OCI-LY1 (cell line): ENCODE results near the gene ADCY2.

Experiments
- H2AFZ ChIP-seq: fragments of 200-600 bp; sonication (generic), shearing (Covaris generic); 2 replicates; pipeline ENCODE4 v1.6.0; 2014; ENCODE audit warnings: antibody characterized with exemption, mild to moderate bottlenecking, low read length
- H3F3A ChIP-seq: fragments of 200-600 bp; sonication (generic), shearing (Covaris generic); 2 replicates; pipeline ENCODE4 v1.6.0; 2014; ENCODE audit warnings: mild to moderate bottlenecking, antibody characterized with exemption, low read length, moderate library complexity; ENCODE audit not compliant: insufficient read depth
- H3K27ac ChIP-seq: fragments of 200-600 bp; sonication (generic); 2 replicates; pipeline ENCODE4 v1.5.1; 2014; ENCODE audit warnings: low read length, mixed run types, mild to moderate bottlenecking, low read depth; ENCODE audit not compliant: poor library complexity, severe bottlenecking
- H3K27me3 ChIP-seq: fragments of 200-600 bp; sonication (generic); 2 replicates; pipeline ENCODE4 v1.6.0; 2014; ENCODE audit warnings: antibody characterized with exemption, mild to moderate bottlenecking, low read length, moderate library complexity; ENCODE audit not compliant: insufficient read depth
- H3K36me3 ChIP-seq: fragments of 200-600 bp; sonication (generic); 2 replicates; pipeline ENCODE4 v1.6.1; 2014; ENCODE audit warnings: mild to moderate bottlenecking, antibody characterized with exemption, low read length, moderate library complexity, mixed read lengths; ENCODE audit not compliant: insufficient read depth
- H3K4me1 ChIP-seq: fragments of 200-600 bp; sonication (generic); 2 replicates; pipeline ENCODE4 v1.5.1; 2014; ENCODE audit warnings: mild to moderate bottlenecking, low read length, moderate library complexity; ENCODE audit not compliant: insufficient read depth, severe bottlenecking
- H3K4me2 ChIP-seq: fragments of 200-600 bp; sonication (generic), shearing (Covaris generic); 2 replicates; pipeline ENCODE4 v1.6.1; 2014; ENCODE audit warnings: low read length
- H3K4me3 ChIP-seq: fragments of 200-600 bp; sonication (generic); 2 replicates; pipeline ENCODE4 v1.5.1; 2014; ENCODE audit warnings: low read length, low read depth, mild to moderate bottlenecking, mixed read lengths; ENCODE audit not compliant: poor library complexity, severe bottlenecking
- H3K79me2 ChIP-seq: fragments of 200-600 bp; shearing (Covaris generic); 2 replicates; pipeline ENCODE4 v1.6.1; 2016; ENCODE audit warnings: mixed run types, low read length, mixed read lengths; ENCODE audit not compliant: insufficient read depth
- H3K9ac ChIP-seq: fragments of 200-600 bp; sonication (generic), shearing (Covaris generic); 2 replicates; pipeline ENCODE4 v1.6.1; 2014; ENCODE audit warnings: mild to moderate bottlenecking, low read length, mixed read lengths
- H3K9me2 ChIP-seq: fragments of 200-600 bp; sonication (generic), shearing (Covaris generic); 2 replicates; pipeline ENCODE4 v1.6.1; 2014; ENCODE audit warnings: low read depth, mild to moderate bottlenecking, low read length, mixed read lengths
- H3K9me3 ChIP-seq: fragments of 200-600 bp; shearing (Covaris generic); 2 replicates; pipeline ENCODE4 v1.6.1; 2014; ENCODE audit warnings: low read length, mixed read lengths
- H4K20me1 ChIP-seq: fragments of 200-600 bp; sonication (generic), shearing (Covaris generic); 2 replicates; pipeline ENCODE4 v1.6.0; 2016; ENCODE audit warnings: mild to moderate bottlenecking, low read length; ENCODE audit not compliant: insufficient read depth
- CTCF ChIP-seq: fragments of 200-600 bp; sonication (generic), shearing (Covaris generic); IDR thresholded peaks from 2 replicates; pipeline ENCODE4 v1.5.1; 2017; ENCODE audit warnings: mild to moderate bottlenecking, antibody characterized with exemption, low read length, moderate library complexity, mixed read lengths
- EZH2 ChIP-seq: fragments of 200-600 bp; sonication (generic), shearing (Covaris generic); IDR thresholded peaks from 2 replicates; pipeline ENCODE4 v1.8.0; 2017; ENCODE audit warnings: borderline replicate concordance, mixed run types, mild to moderate bottlenecking, antibody characterized with exemption, low read length, moderate library complexity, mixed read lengths

Gene ADCY2

GRCh38 chr5:7825630-7826029 lies 429.7 kb downstream of the ADCY2 start:
- no peak overlapping the region for H2AFZ ChIP-seq
- no peak overlapping the region for H3K9ac ChIP-seq
- H3K36me3 ChIP-seq: no peaks in the 10 kb centered on the region
- H3K4me1 ChIP-seq: no peaks in the 10 kb centered on the region
- no peaks in the 10 kb centered on the region for H3K9me3 ChIP-seq
- TF ChIP-seq CTCF (no peak), EZH2 (no peak)
- H3F3A ChIP-seq: no peaks in the 10 kb centered on the region
- H3K4me2 ChIP-seq: no peak overlapping the region
- H3K79me2 ChIP-seq: no peaks in the 10 kb centered on the region
- no peak overlapping the region for H3K27ac ChIP-seq
- H3K27me3 ChIP-seq: peaks cover 4% of the 10 kb centered on the region; the same call in 1 of the 2 replicates
- no peak overlapping the region for H3K4me3 ChIP-seq
- no peaks in the 10 kb centered on the region for H3K9me2 ChIP-seq
- no peaks in the 10 kb centered on the region for H4K20me1 ChIP-seq

DNA sequence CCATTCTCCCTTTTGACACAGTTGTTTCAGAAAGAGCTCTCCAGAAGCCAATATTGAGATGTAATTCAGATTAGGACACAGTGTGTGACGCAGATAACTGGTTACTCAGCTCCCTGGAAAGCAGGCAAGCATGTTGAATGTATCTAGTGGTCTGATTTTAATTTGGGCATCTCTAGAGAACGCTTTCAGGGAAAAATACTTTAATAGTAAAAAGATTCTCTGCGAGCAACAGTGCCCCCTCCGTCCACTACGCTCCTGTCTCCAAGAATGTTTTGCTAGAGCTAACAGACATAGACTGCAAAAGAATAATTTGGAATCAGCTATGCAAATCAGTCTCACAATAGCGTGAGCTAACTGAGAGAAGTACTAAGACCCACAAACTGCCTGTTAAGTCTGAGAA lies 431.7 kb downstream of the ADCY2 start:
- no peaks in the 10 kb centered on the region for H3K9me3 ChIP-seq
- no peaks in the 10 kb centered on the region for H3K36me3 ChIP-seq
- no peaks in the 10 kb centered on the region for H4K20me1 ChIP-seq
- H3K4me3 ChIP-seq: no peak overlapping the region
- H3K4me2 ChIP-seq: no peak overlapping the region
- no peaks in the 10 kb centered on the region for H3K9me2 ChIP-seq
- no peaks in the 10 kb centered on the region for H3K4me1 ChIP-seq
- H3K9ac ChIP-seq: no peak overlapping the region
- H3K79me2 ChIP-seq: no peaks in the 10 kb centered on the region
- H3K27ac ChIP-seq: no peak overlapping the region
- no peak for TF ChIP-seq EZH2
- TF ChIP-seq CTCF: no peak
- no peaks in the 10 kb centered on the region for H3F3A ChIP-seq
- peaks cover 4% of the 10 kb centered on the region; the same call in 1 of the 2 replicates for H3K27me3 ChIP-seq
- no peak overlapping the region for H2AFZ ChIP-seq

DNA sequence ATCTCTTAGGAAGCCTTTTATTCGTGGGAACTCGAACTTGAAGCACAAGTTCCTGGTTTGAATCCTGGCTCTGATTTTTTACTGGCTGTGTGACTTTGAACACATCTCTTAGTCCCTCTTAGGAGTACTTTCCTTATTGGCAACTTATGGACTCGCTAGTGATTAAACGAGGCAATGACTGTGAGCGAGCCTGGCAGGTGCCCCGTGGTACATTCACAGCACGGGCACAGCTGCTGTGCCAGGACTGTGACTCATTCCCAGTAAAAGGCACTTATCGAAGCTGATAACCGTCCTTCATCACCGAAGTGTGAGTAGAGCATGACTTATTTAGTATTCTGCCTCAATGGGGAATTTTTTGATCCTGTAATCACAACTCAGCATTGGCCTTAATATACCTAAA lies 432.3 kb downstream of the ADCY2 start:
- Histone ChIP-seq H3K79me2 (no peaks in the 10 kb centered on the region), H3K27me3 (peaks cover 4% of the 10 kb centered on the region; the same call in 1 of the 2 replicates)
- TF ChIP-seq EZH2: no peak
- TF ChIP-seq CTCF: no peak

More for the DNA sequence above, 432.3 kb downstream of the ADCY2 start:
- Histone ChIP-seq H3K36me3 (no peaks in the 10 kb centered on the region), H4K20me1 (no peaks in the 10 kb centered on the region), H3K4me2 (no peak overlapping the region), H3K9ac (no peak overlapping the region), H3K9me2 (no peaks in the 10 kb centered on the region), H3F3A (no peaks in the 10 kb centered on the region), H3K4me3 (no peak overlapping the region), H3K27ac (no peak overlapping the region), H2AFZ (no peak overlapping the region), H3K4me1 (no peaks in the 10 kb centered on the region), H3K9me3 (no peaks in the 10 kb centered on the region)
